Keratinocyte (primary cell): ENCODE data around the gene GPRIN1. TPM values are rescaled to one million over a fixed set of nuclear protein-coding genes. Genes with fewer than 3 reads are reported as not detected.

Experiments used
- DNase-seq: peaks from one replicate; pipeline ENCODE4 v3.0.0-alpha.2; 2011; ENCODE audit warnings: low read depth, missing footprints, low spot score
- FAIRE-seq: peaks from 2 replicates; lab custom pipeline; 2011; peaks lifted over from hg19 to GRCh38; lab: Jason Lieb, UNC
- H2AFZ ChIP-seq: 2 replicates; pipeline ENCODE4 v1.6.0; 2012; ENCODE audit warnings: low read length, control low read depth, inconsistent platforms; ENCODE audit not compliant: control insufficient read depth
- H3K27ac ChIP-seq: 2 replicates; pipeline ENCODE4 v1.5.1; 2011; ENCODE audit warnings: low read length; ENCODE audit not compliant: control insufficient read depth, insufficient read depth
- H3K27me3 ChIP-seq: 3 replicates; pipeline ENCODE4 v1.6.0; 2011; ENCODE audit warnings: low read length; ENCODE audit not compliant: control insufficient read depth, insufficient read depth; ENCODE audit errors: extremely low read depth
- H3K36me3 ChIP-seq, 2 experiments: 2 replicates in 1 of 2; 3 replicates in 1 of 2; pipeline ENCODE4 v1.5.1; 2011; ENCODE audit warnings: low read length in 2 of 2, mild to moderate bottlenecking in 1 of 2; ENCODE audit not compliant: control insufficient read depth in 2 of 2, insufficient read depth in 2 of 2; ENCODE audit errors: extremely low read depth in 1 of 2
- H3K4me1 ChIP-seq: 3 replicates; pipeline ENCODE4 v1.5.1; 2011; ENCODE audit warnings: low read length; ENCODE audit not compliant: control insufficient read depth, insufficient read depth; ENCODE audit errors: extremely low read depth
- H3K4me2 ChIP-seq: 3 replicates; pipeline ENCODE4 v1.6.0; 2011; ENCODE audit warnings: low read depth, low read length; ENCODE audit not compliant: control insufficient read depth, insufficient read depth; ENCODE audit errors: extremely low read depth
- H3K4me3 ChIP-seq, 3 experiments: fragments of 200-600 bp in 1 of 3; sonication (generic) in 1 of 3; 2 replicates in 2 of 3; 3 replicates in 1 of 3; pipeline ENCODE4 v1.5.1; 2011 to 2016; ENCODE audit warnings: low read length in 3 of 3, mild to moderate bottlenecking in 3 of 3, control low read depth in 2 of 3, inconsistent platforms in 1 of 3, low read depth in 1 of 3, mixed read lengths in 1 of 3, mixed run types in 1 of 3, moderate library complexity in 1 of 3; ENCODE audit not compliant: control insufficient read depth in 2 of 3, insufficient read depth in 2 of 3; ENCODE audit errors: extremely low read depth in 1 of 3
- H3K79me2 ChIP-seq: 2 replicates; pipeline ENCODE4 v1.6.0; 2012; ENCODE audit warnings: low read length; ENCODE audit not compliant: control insufficient read depth, insufficient read depth
- H3K9ac ChIP-seq: 3 replicates; pipeline ENCODE4 v1.6.0; 2011; ENCODE audit warnings: low read length; ENCODE audit not compliant: control insufficient read depth, insufficient read depth; ENCODE audit errors: extremely low read depth
- H3K9me1 ChIP-seq: 3 replicates; pipeline ENCODE4 v1.6.0; 2011; ENCODE audit warnings: low read length; ENCODE audit not compliant: control insufficient read depth, insufficient read depth; ENCODE audit errors: extremely low read depth
- H3K9me3 ChIP-seq: 2 replicates; pipeline ENCODE4 v1.5.1; 2012; ENCODE audit warnings: low read depth, low read length; ENCODE audit not compliant: control insufficient read depth
- H4K20me1 ChIP-seq: 3 replicates; pipeline ENCODE4 v1.6.0; 2011; ENCODE audit warnings: low read length; ENCODE audit not compliant: control insufficient read depth, insufficient read depth; ENCODE audit errors: extremely low read depth
- CTCF ChIP-seq, 3 experiments: IDR thresholded peaks in 1 of 3; conservative IDR thresholded peaks in 1 of 3; optimal IDR thresholded peaks in 1 of 3; 2 replicates in 2 of 3; 3 replicates in 1 of 3; pipeline versions ENCODE3 to v1.5.1; 2011; ENCODE audit warnings: low read length in 3 of 3, mild to moderate bottlenecking in 3 of 3, moderate library complexity in 2 of 3, control low read depth in 1 of 3, inconsistent platforms in 1 of 3; ENCODE audit not compliant: insufficient read depth in 2 of 3; ENCODE audit errors: extremely low read depth in 1 of 3
- EZH2 ChIP-seq: IDR thresholded peaks from one replicate; pipeline ENCODE4 v1.6.1; 2012; ENCODE audit warnings: inconsistent platforms, mild to moderate bottlenecking, low read length, moderate library complexity
- dilution Hi-C: fragments of 300-500 bp; cut with MboI; formaldehyde crosslinking; loops from one replicate; pipeline ENCODE4 v1.7.0; 2020; ENCODE audit warnings: low sequenced_read_pairs; ENCODE audit not compliant: extremely low pct_ligation_motif_present
- polyA plus RNA-seq, 5 experiments: library from polyadenylated mRNA; depleted of rRNA in 3 of 5; stranded (reverse) in 3 of 5; stranded (forward) in 1 of 5; unstranded in 1 of 5; fragments of >200 nt; gene quantifications; 1 replicate in 1 of 5; 2 replicates in 3 of 5; 3 replicates in 1 of 5; pipeline versions ENCODE4 v1.2.1 to v1.2.3, GENCODE V29; 2011 to 2012; ENCODE audit warnings: missing spikeins in 2 of 5, low read depth in 1 of 5, low replicate concordance in 1 of 5

GPRIN1 gene
- polyA plus RNA-seq, 1 donor (not counting 4 experiments of a cell fraction or from before 2014, with no cell fraction given) = 4.0 TPM

- no peak overlapping the region for H3K9ac ChIP-seq
- H3K27ac ChIP-seq = no peak overlapping the region
- H3K4me2 ChIP-seq = no peak overlapping the region
- dilution Hi-C loops = no loop called here
- no peaks in the 10 kb centered on the region for H4K20me1 ChIP-seq
- H3K27me3 ChIP-seq = no peaks in the 10 kb centered on the region
- no peak overlapping the region for H2AFZ ChIP-seq
- H3K4me1 ChIP-seq = peaks cover 8% of the 10 kb centered on the region
- H3K4me3 ChIP-seq = no peak overlapping the region
- no peak for TF ChIP-seq CTCF (optimal IDR thresholded peaks at IDR 0.05 in 1 of 3, IDR thresholded peaks at IDR 0.05 in 1 of 3, conservative IDR thresholded peaks at IDR 0.05 in 1 of 3; ENCODE audit: extremely low read depth in 1 of 3, insufficient read depth in 2 of 3, low read length in 3 of 3)
- no peak for TF ChIP-seq EZH2
- FAIRE-seq (no peak), DNase-seq (no peak)
- no peaks in the 10 kb centered on the region for H3K79me2 ChIP-seq
- H3K36me3 ChIP-seq = no peaks in the 10 kb centered on the region
- peaks cover 13% of the 10 kb centered on the region for H3K9me3 ChIP-seq
- no peaks in the 10 kb centered on the region for H3K9me1 ChIP-seq
Observed at GRCh38 chr5:176587398-176587797, 22.6 kb downstream of the GPRIN1 start.

GRCh38 chr5:176583076-176583475 lies 26.9 kb downstream of the GPRIN1 start:
- FAIRE-seq (no peak), DNase-seq (no peak)

More at GRCh38 chr5:176583076-176583475, 26.9 kb downstream of the GPRIN1 start:
- no peaks in the 10 kb centered on the region for H3K27me3 ChIP-seq
- H3K79me2 ChIP-seq = no peaks in the 10 kb centered on the region
- no peaks in the 10 kb centered on the region for H3K4me1 ChIP-seq
- peaks cover 7% of the 10 kb centered on the region for H3K9me3 ChIP-seq
- no peak overlapping the region for H3K9ac ChIP-seq
- no peak overlapping the region for H3K4me3 ChIP-seq
- H3K27ac ChIP-seq = no peak overlapping the region
- H3K4me2 ChIP-seq = no peak overlapping the region
- H2AFZ ChIP-seq = no peak overlapping the region
- H4K20me1 ChIP-seq = no peaks in the 10 kb centered on the region
- no peak for TF ChIP-seq CTCF (optimal IDR thresholded peaks at IDR 0.05 in 1 of 3, IDR thresholded peaks at IDR 0.05 in 1 of 3, conservative IDR thresholded peaks at IDR 0.05 in 1 of 3; ENCODE audit: extremely low read depth in 1 of 3, insufficient read depth in 2 of 3, low read length in 3 of 3)
- TF ChIP-seq EZH2 = no peak
- dilution Hi-C loops = no loop called here
- H3K9me1 ChIP-seq = no peaks in the 10 kb centered on the region
- H3K36me3 ChIP-seq = no peaks in the 10 kb centered on the region
